HG03378 (cell line): ENCODE results near the gene LIMK2.

Experiments used
- ATAC-seq: cut with Tn5 transposase; IDR thresholded peaks from one replicate; pipeline ENCODE4 v1.9.1; 2021; ENCODE audit warnings: mild to moderate bottlenecking, moderate library complexity; ENCODE audit not compliant: unreplicated experiment

Gene LIMK2

GRCh38 chr22:31271026-31271425 lies 58.9 kb downstream of the LIMK2 start:
- ATAC-seq: no peak

- ATAC-seq: no peak
These were observed 59.4 kb downstream of the LIMK2 start for GRCh38 chr22:31271485-31271884.

DNA sequence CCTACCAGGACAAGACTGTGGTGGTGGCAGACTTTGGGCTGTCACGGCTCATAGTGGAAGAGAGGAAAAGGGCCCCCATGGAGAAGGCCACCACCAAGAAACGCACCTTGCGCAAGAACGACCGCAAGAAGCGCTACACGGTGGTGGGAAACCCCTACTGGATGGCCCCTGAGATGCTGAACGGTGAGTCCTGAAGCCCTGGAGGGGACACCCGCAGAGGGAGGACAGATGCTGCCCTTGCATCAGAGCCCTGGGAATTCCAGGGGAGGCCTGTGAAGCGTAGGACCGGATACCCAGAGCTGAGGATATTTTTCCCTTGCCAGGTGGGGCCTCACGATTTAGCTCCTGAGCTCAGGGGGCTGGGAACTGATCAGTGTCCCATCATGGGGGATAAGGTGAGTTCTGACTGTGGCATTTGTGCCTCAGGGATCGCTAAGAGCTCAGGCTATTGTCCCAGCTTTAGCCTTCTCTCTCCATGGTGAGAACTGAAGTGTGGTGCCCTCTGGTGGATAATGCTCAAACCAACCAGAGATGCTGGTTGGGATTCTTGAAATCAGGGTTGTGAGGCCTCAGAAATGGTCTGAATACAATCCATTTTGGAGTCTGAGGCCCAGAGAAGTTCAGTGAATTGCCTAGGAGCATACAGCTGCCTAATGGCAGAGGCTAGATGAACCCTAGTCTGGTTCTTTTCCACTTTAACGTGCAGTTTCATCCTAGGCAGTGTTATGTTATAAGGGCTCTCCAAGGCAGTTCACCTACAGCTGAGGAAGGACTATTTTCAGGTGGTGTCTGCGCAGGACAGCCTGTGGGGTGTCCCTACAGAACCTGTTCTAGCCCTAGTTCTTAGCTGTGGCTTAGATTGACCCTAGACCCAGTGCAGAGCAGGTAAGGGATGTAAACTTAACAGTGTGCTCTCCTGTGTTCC lies 60.7 kb downstream of the LIMK2 start:
- ATAC-seq: no peak

DNA sequence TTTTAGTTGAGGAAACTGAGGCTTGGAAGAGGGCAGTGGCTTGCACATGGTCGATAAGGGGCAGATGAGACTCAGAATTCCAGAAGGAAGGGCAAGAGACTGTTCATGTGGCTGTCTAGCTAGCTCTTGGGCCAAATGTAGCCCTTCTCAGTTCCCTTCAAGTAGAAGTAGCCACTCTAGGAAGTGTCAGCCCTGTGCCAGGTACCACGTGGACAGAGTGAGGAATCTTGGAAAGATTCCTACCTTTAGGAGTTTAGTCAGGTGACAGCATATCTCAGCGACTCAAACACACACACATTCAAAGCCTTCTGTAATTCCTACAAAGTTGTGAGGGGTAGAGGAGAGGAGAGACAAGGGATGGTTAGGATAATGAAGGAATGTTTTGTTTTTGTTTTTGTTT lies 61.9 kb downstream of the LIMK2 start:
- no peak for ATAC-seq

DNA sequence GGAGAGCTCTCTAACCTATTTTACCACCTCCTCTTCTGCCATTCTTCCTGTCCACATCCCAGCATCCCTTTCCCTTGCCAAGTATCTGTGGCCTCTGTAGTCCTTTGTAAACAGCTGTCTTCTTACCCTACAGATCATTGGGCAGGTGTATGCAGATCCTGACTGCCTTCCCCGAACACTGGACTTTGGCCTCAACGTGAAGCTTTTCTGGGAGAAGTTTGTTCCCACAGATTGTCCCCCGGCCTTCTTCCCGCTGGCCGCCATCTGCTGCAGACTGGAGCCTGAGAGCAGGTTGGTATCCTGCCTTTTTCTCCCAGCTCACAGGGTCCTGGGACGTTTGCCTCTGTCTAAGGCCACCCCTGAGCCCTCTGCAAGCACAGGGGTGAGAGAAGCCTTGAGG lies 62.9 kb downstream of the LIMK2 start:
- ATAC-seq: no peak

- ATAC-seq: no peak
These were observed 63.5 kb downstream of the LIMK2 start for GRCh38 chr22:31275576-31275975.

DNA sequence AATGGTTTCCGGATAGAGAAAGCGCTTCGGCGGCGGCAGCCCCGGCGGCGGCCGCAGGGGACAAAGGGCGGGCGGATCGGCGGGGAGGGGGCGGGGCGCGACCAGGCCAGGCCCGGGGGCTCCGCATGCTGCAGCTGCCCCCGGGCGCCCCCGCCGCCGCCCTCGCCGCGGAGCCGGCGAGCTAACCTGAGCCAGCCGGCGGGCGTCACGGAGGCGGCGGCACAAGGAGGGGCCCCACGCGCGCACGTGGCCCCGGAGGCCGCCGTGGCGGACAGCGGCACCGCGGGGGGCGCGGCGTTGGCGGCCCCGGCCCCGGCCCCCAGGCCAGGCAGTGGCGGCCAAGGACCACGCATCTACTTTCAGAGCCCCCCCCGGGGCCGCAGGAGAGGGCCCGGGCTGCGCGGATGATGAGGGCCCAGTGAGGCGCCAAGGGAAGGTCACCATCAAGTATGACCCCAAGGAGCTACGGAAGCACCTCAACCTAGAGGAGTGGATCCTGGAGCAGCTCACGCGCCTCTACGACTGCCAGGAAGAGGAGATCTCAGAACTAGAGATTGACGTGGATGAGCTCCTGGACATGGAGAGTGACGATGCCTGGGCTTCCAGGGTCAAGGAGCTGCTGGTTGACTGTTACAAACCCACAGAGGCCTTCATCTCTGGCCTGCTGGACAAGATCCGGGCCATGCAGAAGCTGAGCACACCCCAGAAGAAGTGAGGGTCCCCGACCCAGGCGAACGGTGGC lies 64.5 kb downstream of the LIMK2 start:
- no peak for ATAC-seq

DNA sequence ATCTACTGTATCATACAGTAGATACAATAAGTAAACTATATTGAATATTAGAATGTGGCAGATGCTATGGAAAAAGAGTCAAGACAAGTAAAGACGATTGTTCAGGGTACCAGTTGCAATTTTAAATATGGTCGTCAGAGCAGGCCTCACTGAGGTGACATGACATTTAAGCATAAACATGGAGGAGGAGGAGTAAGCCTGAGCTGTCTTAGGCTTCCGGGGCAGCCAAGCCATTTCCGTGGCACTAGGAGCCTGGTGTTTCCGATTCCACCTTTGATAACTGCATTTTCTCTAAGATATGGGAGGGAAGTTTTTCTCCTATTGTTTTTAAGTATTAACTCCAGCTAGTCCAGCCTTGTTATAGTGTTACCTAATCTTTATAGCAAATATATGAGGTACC lies 65.6 kb downstream of the LIMK2 start:
- ATAC-seq: no peak

GRCh38 chr22:31278151-31278621 lies 66.1 kb downstream of the LIMK2 start:
- ATAC-seq: no peak

GRCh38 chr22:31278626-31279326 lies 66.7 kb downstream of the LIMK2 start:
- no peak for ATAC-seq

DNA sequence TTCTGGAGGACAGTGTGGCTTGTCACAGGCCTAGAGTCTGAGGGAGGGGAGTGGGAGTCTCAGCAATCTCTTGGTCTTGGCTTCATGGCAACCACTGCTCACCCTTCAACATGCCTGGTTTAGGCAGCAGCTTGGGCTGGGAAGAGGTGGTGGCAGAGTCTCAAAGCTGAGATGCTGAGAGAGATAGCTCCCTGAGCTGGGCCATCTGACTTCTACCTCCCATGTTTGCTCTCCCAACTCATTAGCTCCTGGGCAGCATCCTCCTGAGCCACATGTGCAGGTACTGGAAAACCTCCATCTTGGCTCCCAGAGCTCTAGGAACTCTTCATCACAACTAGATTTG lies 67.2 kb downstream of the LIMK2 start:
- ATAC-seq: no peak

DNA sequence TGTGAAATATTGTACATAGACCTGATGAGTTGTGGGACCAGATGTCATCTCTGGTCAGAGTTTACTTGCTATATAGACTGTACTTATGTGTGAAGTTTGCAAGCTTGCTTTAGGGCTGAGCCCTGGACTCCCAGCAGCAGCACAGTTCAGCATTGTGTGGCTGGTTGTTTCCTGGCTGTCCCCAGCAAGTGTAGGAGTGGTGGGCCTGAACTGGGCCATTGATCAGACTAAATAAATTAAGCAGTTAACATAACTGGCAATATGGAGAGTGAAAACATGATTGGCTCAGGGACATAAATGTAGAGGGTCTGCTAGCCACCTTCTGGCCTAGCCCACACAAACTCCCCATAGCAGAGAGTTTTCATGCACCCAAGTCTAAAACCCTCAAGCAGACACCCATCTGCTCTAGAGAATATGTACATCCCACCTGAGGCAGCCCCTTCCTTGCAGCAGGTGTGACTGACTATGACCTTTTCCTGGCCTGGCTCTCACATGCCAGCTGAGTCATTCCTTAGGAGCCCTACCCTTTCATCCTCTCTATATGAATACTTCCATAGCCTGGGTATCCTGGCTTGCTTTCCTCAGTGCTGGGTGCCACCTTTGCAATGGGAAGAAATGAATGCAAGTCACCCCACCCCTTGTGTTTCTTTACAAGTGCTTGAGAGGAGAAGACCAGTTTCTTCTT lies 67.9 kb downstream of the LIMK2 start:
- no peak for ATAC-seq

GRCh38 chr22:31281733-31282132 lies 69.6 kb downstream of the LIMK2 start:
- ATAC-seq: no peak

DNA sequence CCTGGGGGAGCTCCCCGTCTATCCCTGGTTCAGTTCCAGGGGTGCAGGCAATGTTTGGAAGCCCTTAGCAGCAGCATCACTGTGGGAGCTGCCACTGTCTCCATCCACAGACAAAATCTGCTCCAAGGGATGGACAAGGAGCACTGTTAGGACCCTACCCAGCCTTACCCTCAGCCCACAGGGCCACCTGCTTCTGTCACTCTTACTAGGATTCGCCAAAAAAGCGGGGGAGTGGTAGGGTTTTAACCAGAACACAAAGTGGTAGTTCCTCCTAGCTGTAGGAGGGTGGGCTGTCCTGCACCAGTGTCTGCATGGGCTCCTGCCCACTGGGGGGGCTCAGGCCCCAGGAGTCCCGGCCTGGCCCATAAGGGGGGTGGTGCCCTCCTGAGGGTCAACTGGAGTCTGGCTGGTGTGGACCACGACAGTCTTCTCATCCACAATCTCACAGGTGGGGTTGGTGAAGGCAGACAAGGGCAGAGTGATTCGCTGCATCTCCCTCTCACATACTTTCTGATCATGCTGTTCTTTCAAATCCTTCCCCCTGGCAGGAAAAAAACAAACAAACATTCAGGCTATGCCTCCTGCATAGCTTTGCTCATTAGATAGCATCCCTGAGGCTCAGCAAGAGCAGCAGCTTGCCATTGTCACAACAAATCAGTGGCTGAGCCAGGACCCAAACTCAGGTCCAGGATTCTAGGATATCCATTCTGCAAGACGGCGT lies 70.8 kb downstream of the LIMK2 start:
- ATAC-seq: no peak

- no peak for ATAC-seq
These were observed 72.4 kb downstream of the LIMK2 start for GRCh38 chr22:31284281-31285155.

DNA sequence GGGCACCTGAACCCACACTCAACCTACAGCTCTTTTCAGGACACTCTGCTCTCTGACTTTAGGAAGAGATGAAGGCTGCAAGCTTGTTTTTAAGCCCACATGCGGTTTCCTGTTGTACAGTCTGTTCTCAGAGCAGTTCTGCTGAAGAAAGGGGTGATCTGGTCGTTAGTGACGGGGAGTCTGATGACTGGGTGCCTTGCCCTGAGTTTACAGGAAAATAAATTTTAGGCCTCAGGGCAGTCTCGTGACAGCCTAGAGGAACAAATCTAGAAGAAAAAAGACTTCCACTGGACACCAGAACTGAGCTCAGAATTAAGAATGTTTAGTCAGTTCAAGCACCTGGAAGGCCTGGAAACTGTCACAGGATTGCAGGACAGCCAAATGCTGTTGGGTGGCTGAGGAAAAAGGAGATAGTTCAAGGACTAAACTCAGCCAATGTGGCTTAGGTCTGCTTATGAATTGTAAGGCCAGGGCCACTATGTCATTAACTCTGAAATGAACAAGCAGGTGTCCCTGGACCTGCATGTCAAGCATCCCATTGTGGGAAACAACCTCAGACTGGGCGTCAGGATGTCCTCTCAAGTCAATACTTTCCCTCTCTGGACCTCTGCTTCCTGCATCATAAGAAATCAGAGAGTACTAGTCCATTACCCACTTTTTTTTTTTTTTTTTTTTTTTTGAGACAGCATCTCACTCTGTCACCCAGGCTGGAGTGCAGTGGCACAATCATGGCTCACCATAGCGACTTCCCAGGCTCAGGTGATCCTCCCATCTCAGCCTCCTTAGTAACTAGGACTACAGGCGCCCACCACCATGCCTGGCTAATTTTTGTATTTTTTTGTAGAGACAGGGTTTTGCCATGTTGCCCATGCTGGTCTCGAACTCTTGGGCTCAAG lies 74.5 kb downstream of the LIMK2 start:
- no peak for ATAC-seq

DNA sequence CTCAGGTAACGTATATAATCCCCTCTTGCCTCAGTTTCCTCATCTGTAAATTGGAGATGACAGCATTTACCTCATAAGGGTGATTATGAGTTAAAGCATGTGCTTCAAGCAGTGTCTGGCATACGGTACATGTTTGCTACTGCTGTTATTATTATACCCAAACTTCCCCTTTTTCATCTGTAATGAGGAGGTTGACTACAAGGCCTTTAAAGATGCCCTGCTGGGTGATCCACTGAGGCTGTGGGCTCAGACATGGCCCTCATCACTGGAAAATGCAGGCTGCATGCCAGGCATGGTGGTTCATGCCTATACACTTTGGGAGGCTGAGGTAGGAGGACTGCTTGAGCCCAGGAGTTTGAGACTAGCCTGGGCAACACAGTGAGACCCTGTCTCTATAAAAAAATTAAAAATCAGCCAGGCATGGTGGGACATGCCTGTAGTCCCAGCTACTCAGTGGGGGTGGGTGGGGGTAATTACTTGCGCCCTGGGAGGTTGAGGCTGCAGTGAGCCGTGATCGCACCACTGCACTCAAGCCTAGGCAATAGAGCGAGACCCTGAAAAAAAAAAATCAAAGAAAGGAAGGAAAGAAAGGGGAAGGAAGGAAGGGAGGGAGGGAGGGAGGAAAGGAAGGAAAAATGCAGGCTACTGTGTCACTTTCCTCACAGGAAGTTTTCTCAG lies 75.9 kb downstream of the LIMK2 start:
- ATAC-seq: no peak
